H1 (cell line): ENCODE measurements around the gene L2HGDH. TPM values are rescaled to one million over a fixed set of nuclear protein-coding genes. Genes with fewer than 3 reads are reported as not detected.

Source experiments
- CTCF ChIA-PET: fragments of 300-600 bp; sonication (Branson Sonifier 250); formaldehyde crosslinking; loops from one replicate; lab custom pipeline; 2021; ENCODE audit not compliant: partially characterized antibody; lab: Charles Lee
- POLR2A ChIA-PET: fragments of 300-600 bp; sonication (Branson Sonifier 250); formaldehyde crosslinking; loops from one replicate; lab custom pipeline; 2021; ENCODE audit warnings: inconsistent platforms; ENCODE audit not compliant: partially characterized antibody; lab: Charles Lee
- DNase-seq, 2 experiments: peaks; one replicate each; pipeline versions ENCODE4 v3.0.0 to v3.0.0-alpha.2; 2010 to 2022; ENCODE audit warnings: low spot score in 2 of 2, low read depth in 1 of 2, mixed read lengths in 1 of 2
- FAIRE-seq: peaks from 2 replicates; lab custom pipeline; 2011; peaks lifted over from hg19 to GRCh38; lab: Jason Lieb, UNC
- H2AFZ ChIP-seq: 2 replicates; pipeline ENCODE4 v1.8.1; 2012; ENCODE audit warnings: low read length, inconsistent platforms
- H2AK5ac ChIP-seq: 2 replicates; pipeline ENCODE4 v1.6.1; 2013; ENCODE audit warnings: low read depth, low read length
- H2BK120ac ChIP-seq: replicated peaks from 2 replicates; pipeline ENCODE3; 2013; ENCODE audit warnings: low read depth, low read length, inconsistent platforms
- H2BK12ac ChIP-seq: 2 replicates; pipeline ENCODE4 v1.6.1; 2013; ENCODE audit warnings: low read depth, low read length
- H2BK15ac ChIP-seq: 2 replicates; pipeline ENCODE4 v1.6.1; 2013; ENCODE audit warnings: low read length
- H2BK20ac ChIP-seq: 2 replicates; pipeline ENCODE4 v1.6.1; 2013; ENCODE audit warnings: low read length
- H2BK5ac ChIP-seq: 2 replicates; pipeline ENCODE4 v1.6.1; 2013; ENCODE audit warnings: low read depth, low read length
- H3K14ac ChIP-seq: 2 replicates; pipeline ENCODE4 v1.6.1; 2013; ENCODE audit warnings: inconsistent platforms; ENCODE audit not compliant: insufficient read length
- H3K18ac ChIP-seq: 2 replicates; pipeline ENCODE4 v1.6.1; 2013; ENCODE audit warnings: low read length; ENCODE audit errors: extremely low read depth
- H3K23ac ChIP-seq: 2 replicates; pipeline ENCODE4 v1.6.1; 2013; ENCODE audit warnings: inconsistent platforms; ENCODE audit not compliant: insufficient read length
- H3K23me2 ChIP-seq: 2 replicates; pipeline ENCODE4 v1.6.1; 2013; ENCODE audit warnings: low read depth, low read length
- H3K27ac ChIP-seq: 2 replicates; pipeline ENCODE4 v1.6.1; 2011; ENCODE audit warnings: low read depth, low read length, inconsistent platforms
- H3K27me3 ChIP-seq, 4 experiments: replicated peaks in 1 of 4; 1 replicate in 1 of 4; 2 replicates in 3 of 4; pipeline versions ENCODE4 v1.6.1 to v1.8.1; 2011 to 2013; ENCODE audit warnings: low read length in 3 of 4, mild to moderate bottlenecking in 3 of 4, inconsistent platforms in 2 of 4, mixed read lengths in 2 of 4, moderate library complexity in 1 of 4; ENCODE audit not compliant: control insufficient read depth in 3 of 4, insufficient read depth in 3 of 4; ENCODE audit errors: extremely low read depth in 1 of 4
- H3K36me3 ChIP-seq, 4 experiments: 2 replicates each; pipeline versions ENCODE4 v1.6.1 to v1.8.1; 2011 to 2013; ENCODE audit warnings: mild to moderate bottlenecking in 4 of 4, low read length in 3 of 4, moderate library complexity in 2 of 4, control low read depth in 1 of 4, inconsistent platforms in 1 of 4; ENCODE audit not compliant: insufficient read depth in 4 of 4, control insufficient read depth in 2 of 4
- H3K4ac ChIP-seq: replicated peaks from 2 replicates; pipeline ENCODE3; 2013; ENCODE audit warnings: low read length, low read depth, mixed read lengths, inconsistent platforms; ENCODE audit not compliant: insufficient read length
- H3K4me1 ChIP-seq, 4 experiments: replicated peaks in 1 of 4; 1 replicate in 1 of 4; 2 replicates in 3 of 4; pipeline versions ENCODE4 v1.6.1 to v1.8.1; 2011 to 2013; ENCODE audit warnings: low read length in 3 of 4, inconsistent platforms in 2 of 4, mixed read lengths in 1 of 4; ENCODE audit not compliant: insufficient read depth in 4 of 4, control insufficient read depth in 3 of 4
- H3K4me2 ChIP-seq, 2 experiments: 2 replicates each; pipeline versions ENCODE4 v1.6.1 to v1.8.1; 2011 to 2013; ENCODE audit warnings: low read depth in 2 of 2, low read length in 2 of 2, control low read depth in 1 of 2, inconsistent platforms in 1 of 2, mild to moderate bottlenecking in 1 of 2; ENCODE audit not compliant: insufficient read depth in 1 of 2
- H3K4me3 ChIP-seq, 4 experiments: fragments of 200-600, 300-600 bp in 1 of 4; sonication (generic), shearing (Covaris generic), sonication (Bioruptor Twin) in 1 of 4; 2 replicates each; pipeline versions ENCODE4 v1.5.1 to v1.8.1; 2011 to 2016; ENCODE audit warnings: low read length in 4 of 4, low read depth in 3 of 4, control low read depth in 2 of 4, inconsistent platforms in 2 of 4, mild to moderate bottlenecking in 2 of 4, mixed read lengths in 1 of 4, moderate library complexity in 1 of 4; ENCODE audit not compliant: insufficient read depth in 2 of 4; ENCODE audit errors: extremely low read depth in 1 of 4
- H3K56ac ChIP-seq: replicated peaks from 2 replicates; pipeline ENCODE3; 2013; ENCODE audit warnings: low read depth, mild to moderate bottlenecking, mixed read lengths, low read length, inconsistent platforms; ENCODE audit not compliant: insufficient read length
- H3K79me1 ChIP-seq: 2 replicates; pipeline ENCODE4 v1.6.1; 2013; ENCODE audit warnings: low read depth, low read length, control low read depth
- H3K79me2 ChIP-seq, 2 experiments: 2 replicates each; pipeline versions ENCODE4 v1.6.1 to v1.8.1; 2012 to 2013; ENCODE audit warnings: low read length in 2 of 2, mild to moderate bottlenecking in 2 of 2, inconsistent platforms in 1 of 2; ENCODE audit not compliant: insufficient read depth in 2 of 2, control insufficient read depth in 1 of 2
- H3K9ac ChIP-seq, 4 experiments: replicated peaks in 1 of 4; 1 replicate in 1 of 4; 2 replicates in 3 of 4; pipeline versions ENCODE4 v1.6.1 to v1.8.1; 2011 to 2013; ENCODE audit warnings: low read depth in 3 of 4, low read length in 3 of 4, control low read depth in 2 of 4, mild to moderate bottlenecking in 2 of 4, moderate library complexity in 2 of 4, inconsistent platforms in 1 of 4; ENCODE audit errors: extremely low read depth in 1 of 4
- H3K9me3 ChIP-seq, 2 experiments: 2 replicates each; pipeline versions ENCODE4 v1.6.1 to v1.8.1; 2012 to 2013; ENCODE audit warnings: mild to moderate bottlenecking in 2 of 2, moderate library complexity in 2 of 2, control low read depth in 1 of 2, inconsistent platforms in 1 of 2, low read depth in 1 of 2, low read length in 1 of 2, mixed read lengths in 1 of 2; ENCODE audit not compliant: insufficient read depth in 2 of 2
- H4K20me1 ChIP-seq, 2 experiments: replicated peaks in 1 of 2; 2 replicates each; pipeline versions ENCODE3 to v1.8.1; 2011 to 2013; ENCODE audit warnings: inconsistent platforms in 2 of 2, low read length in 2 of 2, mild to moderate bottlenecking in 1 of 2; ENCODE audit not compliant: insufficient read depth in 2 of 2, control insufficient read depth in 1 of 2
- H4K5ac ChIP-seq: 2 replicates; pipeline ENCODE4 v1.6.1; 2013; ENCODE audit warnings: low read length, low read depth, mixed read lengths, inconsistent platforms; ENCODE audit not compliant: insufficient read length
- H4K8ac ChIP-seq: 2 replicates; pipeline ENCODE4 v1.8.0; 2013; ENCODE audit warnings: mild to moderate bottlenecking, moderate library complexity, low read length, inconsistent platforms; ENCODE audit not compliant: insufficient read depth; ENCODE audit errors: extremely low read depth
- H4K91ac ChIP-seq: replicated peaks from 2 replicates; pipeline ENCODE3; 2013; ENCODE audit warnings: low read length, mixed read lengths, inconsistent platforms; ENCODE audit not compliant: insufficient read length
- ASH2L ChIP-seq: fragments of 200-600, 300-600 bp; sonication (generic); IDR thresholded peaks from one replicate; pipeline ENCODE4 v1.7.1; 2017; ENCODE audit warnings: low read length
- WGBS, 2 experiments: shearing (Covaris generic) in 1 of 2; methylation state at CpG; one replicate each; pipeline versions ENCODE4 v1.1.6 to v1.1.7; 2013 to 2015; ENCODE audit warnings: low lambda C conversion rate in 2 of 2, mixed read lengths in 2 of 2, inconsistent platforms in 1 of 2, low coverage in 1 of 2, missing lambda C conversion rate in 1 of 2; ENCODE audit not compliant: insufficient replicate concordance in 2 of 2, insufficient coverage in 1 of 2, insufficient read length in 1 of 2; ENCODE audit errors: extremely low coverage in 1 of 2, missing lambda C conversion rate in 1 of 2; 5-methylcytosine and 5-hydroxymethylcytosine counted together
- long read RNA-seq, 2 experiments: library from RNA in 1 of 2; library from capped mRNA in 1 of 2; stranded (forward); transcript quantifications; one replicate each; pipeline ENCODE4 v2.0.0, GENCODE V29; 2021; ENCODE audit warnings: inconsistent platforms in 1 of 2
- polyA minus RNA-seq, 3 experiments: library from RNA; depleted of rRNA, polyadenylated mRNA; stranded (reverse); fragments of >200 nt; gene quantifications; 1 replicate in 2 of 3; 2 replicates in 1 of 3; pipeline ENCODE4 v1.2.3, GENCODE V29; 2011
- polyA plus RNA-seq, 7 experiments: library from polyadenylated mRNA; depleted of rRNA in 3 of 7; stranded (reverse) in 5 of 7; unstranded in 2 of 7; fragments of >200 nt in 5 of 7; fragments of 200-250 nt in 2 of 7; gene quantifications; 1 replicate in 5 of 7; 2 replicates in 1 of 7; 4 replicates in 1 of 7; pipeline versions ENCODE4 v1.2.1 to v1.2.3, GENCODE V29; 2011 to 2013; ENCODE audit warnings: missing spikeins in 2 of 7, mixed read lengths in 2 of 7
- total RNA-seq: library from RNA; stranded (reverse); fragmentation: NEBNext Ultra II Directional; extraction: Animal tissue kit (Norgen Biotek cat#: 25700); gene quantifications from 2 replicates; pipeline ENCODE4 v1.2.1, GENCODE V29; 2021

The L2HGDH gene
- 28.6 and 29.7 TPM in 2 replicates for total RNA-seq
- 12.2 and 12.9 TPM in 2 replicates for polyA plus RNA-seq (2011; rRNA removed)
- polyA plus RNA-seq (2011; cell fraction: cytosol; rRNA removed): 14.5 TPM
- polyA plus RNA-seq (2011; cell fraction: nucleus; rRNA removed): 14.6 TPM
- polyA plus RNA-seq (2012, experiment 1 of 2): 20.3 to 27.4 TPM (median 23.4 TPM) in 4 replicates
- 4.7 TPM for polyA plus RNA-seq (2012, experiment 2 of 2)
- 13.8 TPM for polyA plus RNA-seq (2013, experiment 1 of 2)
- polyA plus RNA-seq (2013, experiment 2 of 2): 13.3 TPM
- polyA minus RNA-seq (2011; rRNA and poly(A)+ RNA removed): 11.4 and 15.5 TPM in 2 replicates
- polyA minus RNA-seq (2011; cell fraction: cytosol; rRNA and poly(A)+ RNA removed): 10.1 TPM
- polyA minus RNA-seq (2011; cell fraction: nucleus; rRNA and poly(A)+ RNA removed): 19.9 TPM
- long read RNA-seq, experiment 1, transcript L2HGDH-203 (11 exons, 1,958 nt): major isoform, 5 of 23 reads
- long read RNA-seq, experiment 1, partial matches to known transcripts: 3 of 23 reads
- long read RNA-seq, experiment 1, other reads (novel, unspliced or antisense): 15 of 23 reads
- long read RNA-seq, experiment 2, full-length matches to known transcripts: 15 of 24 reads
- long read RNA-seq, experiment 2, partial matches to known transcripts: 1 of 24 reads
- long read RNA-seq, experiment 2, other reads (novel, unspliced or antisense): 8 of 24 reads

DNA sequence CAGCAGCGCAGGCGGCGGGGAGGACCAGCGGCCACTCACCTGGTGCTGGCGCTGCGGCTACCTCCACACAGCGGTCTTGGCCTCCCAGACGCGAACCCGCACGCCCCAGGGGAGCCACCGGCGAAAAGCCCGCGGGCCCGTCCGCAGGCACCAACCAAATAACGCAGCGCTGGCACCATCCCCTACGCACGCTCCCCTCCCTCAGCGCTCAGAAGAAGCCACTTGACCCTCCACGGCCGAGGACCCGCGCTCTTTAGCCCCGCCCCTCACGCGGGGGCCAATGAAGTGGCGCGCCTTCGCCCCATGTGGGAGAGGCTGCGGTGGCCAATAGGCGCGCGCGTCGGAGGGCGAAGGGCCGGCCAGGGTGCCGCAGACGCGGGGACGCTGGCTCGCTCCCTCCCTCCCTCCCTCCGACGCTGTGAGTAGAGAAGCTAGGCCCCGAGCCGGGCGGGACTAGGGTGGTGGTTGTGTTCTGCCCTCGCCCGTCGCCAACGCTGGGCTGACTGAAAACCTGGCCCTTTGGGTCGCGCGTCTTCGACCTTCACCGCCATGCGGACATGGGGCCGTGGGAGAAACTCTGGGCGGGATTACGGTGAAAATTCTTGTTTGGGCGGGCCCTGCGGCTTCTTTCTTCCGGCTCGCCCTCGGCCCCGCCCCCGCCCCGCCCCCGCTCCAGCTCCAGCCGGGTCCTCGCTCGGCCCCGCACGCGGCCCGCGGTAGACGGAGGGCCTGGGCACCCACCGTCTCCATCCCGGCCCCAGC, at the start of gene L2HGDH, which contains the start of gene DMAC2L:
Gene L2HGDH (minus strand): TSS at position 258 of the 762 bp plus-strand sequence. CDS start 79 bp downstream, at position 179.
Gene DMAC2L (plus strand): TSS at position 353 of the 762 bp plus-strand sequence. CDS start 9,164 bp downstream, outside the sequence.
- POLR2A ChIA-PET: interaction anchor here (0.7 to 2.1 kb wide), 15 partner anchors 9 to 571 kb away, joined by 3 to 10 read pairs (median 4); partner anchors contain the start of gene CDKL1
- 1% methylated on average over 42 of the region's 83 CpGs; no CpG with 5 or more reads in 1 of the 2 experiments for WGBS, 2 experiments
- peak; percentile 79 for TF ChIP-seq ASH2L

More for the DNA sequence above, at the start of gene L2HGDH, which contains the start of gene DMAC2L:
- peak within 1 kb of the TSS; percentile 94 for H4K91ac ChIP-seq
- peak within 1 kb of the TSS; percentile 98 for H3K56ac ChIP-seq
- H3K14ac ChIP-seq: no peak within 1 kb of the TSS
- H2BK15ac ChIP-seq: peak within 1 kb of the TSS; percentile 97; the same call in 1 of the 2 replicates
- peak within 1 kb of the TSS; percentile 98 for H4K8ac ChIP-seq
- peak within 1 kb of the TSS; percentile 90 for H3K27ac ChIP-seq
- H2AK5ac ChIP-seq: no peak within 1 kb of the TSS
- peaks cover 0 to 5% (median 1%) of the 10 kb centered on the region in 4 experiments; a peak in 3 of 7 replicates for H3K4me1 ChIP-seq
- peak within 1 kb of the TSS; percentile 78 for H3K4ac ChIP-seq
- H3K23me2 ChIP-seq: no peaks in the 10 kb centered on the region; the same call in 1 of the 2 replicates
- peak within 1 kb of the TSS; percentile 85 to 88 for H3K4me2 ChIP-seq
- H3K9ac ChIP-seq: peak within 1 kb of the TSS; percentile 79 to 87 (median 84)
- no peak within 1 kb of the TSS for H2BK120ac ChIP-seq
- H2BK5ac ChIP-seq: peak within 1 kb of the TSS; percentile 95
- peak within 1 kb of the TSS; percentile 82 for H2AFZ ChIP-seq
- H2BK12ac ChIP-seq: 0 out of 2 replicates have a peak within 1 kb of the TSS, but pooled peaks have one; percentile 60
- H3K23ac ChIP-seq: no peak within 1 kb of the TSS
- H4K20me1 ChIP-seq: peaks cover 0 to 1% of the 10 kb centered on the region in 2 experiments
- FAIRE-seq (no peak), DNase-seq (peak; percentile 84 to 95)
- H3K79me2 ChIP-seq: peaks cover 2 to 61% of the 10 kb centered on the region in 2 experiments; a peak in 3 of 4 replicates
- peak within 1 kb of the TSS; percentile 95 for H4K5ac ChIP-seq
- no peak within 1 kb of the TSS for H2BK20ac ChIP-seq
- no peaks in the 10 kb centered on the region; the same call in 1 of the 2 replicates for H3K79me1 ChIP-seq
- H3K18ac ChIP-seq: peak within 1 kb of the TSS; percentile 99
- H3K27me3 ChIP-seq: no peaks in the 10 kb centered on the region
- peak within 1 kb of the TSS; percentile 83 to 91 (median 86) for H3K4me3 ChIP-seq
- no peaks in the 10 kb centered on the region; a peak in 2 of 4 replicates for H3K9me3 ChIP-seq
- CTCF ChIA-PET: interaction anchor here (0.8 to 3.1 kb wide), 6 partner anchors 9 to 192 kb away, joined by 3 to 13 read pairs (median 3); no protein-coding TSS in a partner anchor
- H3K36me3 ChIP-seq: peaks cover 2 to 6% (median 5%) of the 10 kb centered on the region in 4 experiments; a peak in 3 of 8 replicates
